K562 (cell line): ENCODE data around the gene TRPM4. TPM values are rescaled to one million over a fixed set of nuclear protein-coding genes. Genes with fewer than 3 reads are reported as not detected.

Experiments used
- CCNT2 ChIP-seq: IDR thresholded peaks from 2 replicates; pipeline ENCODE4 v1.6.1; 2011; ENCODE audit warnings: borderline replicate concordance, low read depth, mild to moderate bottlenecking, moderate library complexity, mixed read lengths, low read length; ENCODE audit not compliant: insufficient read length; ENCODE audit errors: extremely low read depth
- DACH1 ChIP-seq: fragments of 450-650 bp; IDR thresholded peaks from 2 replicates; pipeline ENCODE4 v1.6.1; 2018; ENCODE audit not compliant: partially characterized antibody
- HNRNPUL1 ChIP-seq: fragments of 200-400 bp; formaldehyde crosslinking; IDR thresholded peaks from 2 replicates; pipeline ENCODE4 v1.6.1; 2017; ENCODE audit warnings: low read length
- KDM5B ChIP-seq: fragments of 200-600 bp; sonication (generic); IDR thresholded peaks from 2 replicates; pipeline ENCODE4 v1.6.1; 2012; ENCODE audit warnings: low read depth, mild to moderate bottlenecking, moderate library complexity, low read length, control low read depth, inconsistent platforms; ENCODE audit not compliant: insufficient replicate concordance
- LCOR ChIP-seq: sonication (generic); formaldehyde crosslinking; IDR thresholded peaks from 2 replicates; pipeline ENCODE4 v1.8.0; 2022; ENCODE audit warnings: mild to moderate bottlenecking, missing genetic modification reagents
- LEF1 ChIP-seq: fragments of 450-650 bp; IDR thresholded peaks from 2 replicates; pipeline ENCODE4 v1.6.1; 2016; ENCODE audit warnings: mild to moderate bottlenecking
- MEIS2 ChIP-seq: fragments of 450-650 bp; IDR thresholded peaks from 2 replicates; pipeline ENCODE4 v1.6.1; 2014; ENCODE audit warnings: mild to moderate bottlenecking; ENCODE audit not compliant: partially characterized antibody
- MTA2 ChIP-seq: fragments of 450-650 bp; IDR thresholded peaks from 2 replicates; pipeline ENCODE4 v1.6.1; 2016; ENCODE audit warnings: low read depth
- NCOA1 ChIP-seq: fragments of 450-650 bp; IDR thresholded peaks from 2 replicates; pipeline ENCODE4 v1.6.1; 2016; ENCODE audit warnings: low read depth
- SMARCB1 ChIP-seq: IDR thresholded peaks from 2 replicates; pipeline ENCODE4 v1.6.1; 2011; ENCODE audit warnings: improper control_type of control experiment, low read depth; ENCODE audit not compliant: insufficient read length
- SRSF3 ChIP-seq: fragments of 200-400 bp; formaldehyde crosslinking; IDR thresholded peaks from 2 replicates; pipeline ENCODE4 v1.6.1; 2016; ENCODE audit warnings: mild to moderate bottlenecking, low read length, moderate library complexity; ENCODE audit not compliant: insufficient read depth
- ZEB2 ChIP-seq: fragments of 450-650 bp; IDR thresholded peaks from 2 replicates; pipeline ENCODE4 v1.6.1; 2016
- polyA plus RNA-seq, 8 experiments: library from polyadenylated mRNA; depleted of rRNA in 4 of 8; stranded (reverse) in 5 of 8; unstranded in 3 of 8; fragments of >200 nt; fragmentation: Nextera tagmentation in 2 of 8; fragmentation: Illumina TruSeq in 1 of 8; extraction: Ambion mirVana in 2 of 8; extraction: Trizol in 1 of 8; gene quantifications; 2 replicates each; pipeline versions ENCODE4 v1.2.1 to v1.2.3, GENCODE V29; 2011 to 2014; ENCODE audit warnings: inconsistent platforms in 1 of 8, missing spikeins in 1 of 8
- total RNA-seq, 7 experiments: library from RNA; depleted of rRNA in 6 of 7; stranded (reverse); fragments of >200 nt in 6 of 7; fragmentation: Illumina TruSeq in 2 of 7; extraction: Trizol in 2 of 7; gene quantifications; 2 replicates each; pipeline versions ENCODE4 v1.2.1 to v1.2.3, GENCODE V29; 2011 to 2021; ENCODE audit warnings: low replicate concordance in 1 of 7
- TF ChIP-seq, protein P1 (sequence below), 3 experiments: fragments of 200-800 bp in 1 of 3; fragments of 250-450 bp in 1 of 3; fragments of 450-650 bp in 1 of 3; sonication (Bioruptor Pico) in 1 of 3; sonication (Bioruptor generic) in 1 of 3; formaldehyde crosslinking in 1 of 3; IDR thresholded peaks; 2 replicates each; pipeline versions ENCODE4 v1.6.1 to v1.8.0; 2016 to 2022; ENCODE audit warnings: mild to moderate bottlenecking in 2 of 3, missing genetic modification characterization in 2 of 3, missing compliant biosample characterization in 1 of 3, moderate library complexity in 1 of 3
- TF ChIP-seq, protein P2 (sequence below): sonication (generic); formaldehyde crosslinking; IDR thresholded peaks from 2 replicates; pipeline ENCODE4 v1.8.0; 2023; ENCODE audit warnings: missing genetic modification reagents, mild to moderate bottlenecking, borderline replicate concordance

Gene TRPM4
- total and polyA plus RNA-seq, 9 of the 15 experiments (the other 6 are each of a cell fraction or from before 2014, with no cell fraction given): 6.5 to 45.4 (median 15.2) TPM

DNA sequence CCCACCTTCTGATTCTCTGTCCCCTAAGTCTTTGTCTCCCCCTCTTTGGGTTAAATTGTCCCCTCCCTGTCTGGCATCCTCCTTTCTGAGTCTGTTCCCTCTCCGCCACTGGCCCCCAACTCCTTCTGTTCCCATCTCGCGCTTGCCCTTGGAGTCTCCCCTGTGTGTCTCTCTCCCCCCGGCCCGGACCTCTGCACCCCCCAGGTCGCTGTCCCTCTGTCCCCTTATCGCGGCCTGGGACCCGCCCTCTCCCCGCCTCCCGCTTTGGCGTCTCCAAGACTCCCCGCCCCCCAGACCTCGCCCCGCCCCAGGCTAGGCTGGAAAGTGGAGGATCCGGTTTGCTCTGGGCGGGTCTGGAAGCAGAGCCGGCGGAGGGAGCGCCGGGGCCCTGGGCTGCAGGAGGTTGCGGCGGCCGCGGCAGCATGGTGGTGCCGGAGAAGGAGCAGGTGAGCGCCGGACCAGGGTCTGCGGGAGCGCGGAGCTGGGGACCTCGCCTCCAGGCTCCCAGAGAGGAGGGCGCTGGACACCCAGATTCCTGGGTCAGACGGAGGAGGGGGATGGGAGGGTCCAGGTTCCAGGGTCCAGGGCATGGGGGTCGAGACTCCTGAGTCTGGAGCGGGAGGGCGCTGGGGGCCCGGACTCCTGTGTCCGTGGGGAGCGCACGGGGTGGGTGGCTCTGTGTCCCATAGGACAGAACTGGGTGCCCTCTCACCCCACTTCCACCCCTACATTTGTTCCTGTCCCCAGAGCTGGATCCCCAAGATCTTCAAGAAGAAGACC is at the start of gene TRPM4 (continued):
- TF ChIP-seq, protein P1, sequence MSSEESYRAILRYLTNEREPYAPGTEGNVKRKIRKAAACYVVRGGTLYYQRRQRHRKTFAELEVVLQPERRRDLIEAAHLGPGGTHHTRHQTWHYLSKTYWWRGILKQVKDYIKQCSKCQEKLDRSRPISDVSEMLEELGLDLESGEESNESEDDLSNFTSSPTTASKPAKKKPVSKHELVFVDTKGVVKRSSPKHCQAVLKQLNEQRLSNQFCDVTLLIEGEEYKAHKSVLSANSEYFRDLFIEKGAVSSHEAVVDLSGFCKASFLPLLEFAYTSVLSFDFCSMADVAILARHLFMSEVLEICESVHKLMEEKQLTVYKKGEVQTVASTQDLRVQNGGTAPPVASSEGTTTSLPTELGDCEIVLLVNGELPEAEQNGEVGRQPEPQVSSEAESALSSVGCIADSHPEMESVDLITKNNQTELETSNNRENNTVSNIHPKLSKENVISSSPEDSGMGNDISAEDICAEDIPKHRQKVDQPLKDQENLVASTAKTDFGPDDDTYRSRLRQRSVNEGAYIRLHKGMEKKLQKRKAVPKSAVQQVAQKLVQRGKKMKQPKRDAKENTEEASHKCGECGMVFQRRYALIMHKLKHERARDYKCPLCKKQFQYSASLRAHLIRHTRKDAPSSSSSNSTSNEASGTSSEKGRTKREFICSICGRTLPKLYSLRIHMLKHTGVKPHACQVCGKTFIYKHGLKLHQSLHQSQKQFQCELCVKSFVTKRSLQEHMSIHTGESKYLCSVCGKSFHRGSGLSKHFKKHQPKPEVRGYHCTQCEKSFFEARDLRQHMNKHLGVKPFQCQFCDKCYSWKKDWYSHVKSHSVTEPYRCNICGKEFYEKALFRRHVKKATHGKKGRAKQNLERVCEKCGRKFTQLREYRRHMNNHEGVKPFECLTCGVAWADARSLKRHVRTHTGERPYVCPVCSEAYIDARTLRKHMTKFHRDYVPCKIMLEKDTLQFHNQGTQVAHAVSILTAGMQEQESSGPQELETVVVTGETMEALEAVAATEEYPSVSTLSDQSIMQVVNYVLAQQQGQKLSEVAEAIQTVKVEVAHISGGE (CRISPR knock-in tag; IDR thresholded peaks at IDR 0.05): 0 out of 6 replicates have a peak, but pooled peaks of 1 of the 3 experiments have one; percentile 31
- TF ChIP-seq KDM5B (peak; percentile 94), LEF1 (peak; percentile 76), MTA2 (peak; percentile 28; the same call in 1 of the 2 replicates), CCNT2 (peak; percentile 24), LCOR (CRISPR knock-in tag) (no peak), SRSF3 (no peak), SMARCB1 (no peak), MEIS2 (no peak), HNRNPUL1 (no peak), DACH1 (no peak), NCOA1 (no peak), ZEB2 (no peak)
- TF ChIP-seq, protein P2, sequence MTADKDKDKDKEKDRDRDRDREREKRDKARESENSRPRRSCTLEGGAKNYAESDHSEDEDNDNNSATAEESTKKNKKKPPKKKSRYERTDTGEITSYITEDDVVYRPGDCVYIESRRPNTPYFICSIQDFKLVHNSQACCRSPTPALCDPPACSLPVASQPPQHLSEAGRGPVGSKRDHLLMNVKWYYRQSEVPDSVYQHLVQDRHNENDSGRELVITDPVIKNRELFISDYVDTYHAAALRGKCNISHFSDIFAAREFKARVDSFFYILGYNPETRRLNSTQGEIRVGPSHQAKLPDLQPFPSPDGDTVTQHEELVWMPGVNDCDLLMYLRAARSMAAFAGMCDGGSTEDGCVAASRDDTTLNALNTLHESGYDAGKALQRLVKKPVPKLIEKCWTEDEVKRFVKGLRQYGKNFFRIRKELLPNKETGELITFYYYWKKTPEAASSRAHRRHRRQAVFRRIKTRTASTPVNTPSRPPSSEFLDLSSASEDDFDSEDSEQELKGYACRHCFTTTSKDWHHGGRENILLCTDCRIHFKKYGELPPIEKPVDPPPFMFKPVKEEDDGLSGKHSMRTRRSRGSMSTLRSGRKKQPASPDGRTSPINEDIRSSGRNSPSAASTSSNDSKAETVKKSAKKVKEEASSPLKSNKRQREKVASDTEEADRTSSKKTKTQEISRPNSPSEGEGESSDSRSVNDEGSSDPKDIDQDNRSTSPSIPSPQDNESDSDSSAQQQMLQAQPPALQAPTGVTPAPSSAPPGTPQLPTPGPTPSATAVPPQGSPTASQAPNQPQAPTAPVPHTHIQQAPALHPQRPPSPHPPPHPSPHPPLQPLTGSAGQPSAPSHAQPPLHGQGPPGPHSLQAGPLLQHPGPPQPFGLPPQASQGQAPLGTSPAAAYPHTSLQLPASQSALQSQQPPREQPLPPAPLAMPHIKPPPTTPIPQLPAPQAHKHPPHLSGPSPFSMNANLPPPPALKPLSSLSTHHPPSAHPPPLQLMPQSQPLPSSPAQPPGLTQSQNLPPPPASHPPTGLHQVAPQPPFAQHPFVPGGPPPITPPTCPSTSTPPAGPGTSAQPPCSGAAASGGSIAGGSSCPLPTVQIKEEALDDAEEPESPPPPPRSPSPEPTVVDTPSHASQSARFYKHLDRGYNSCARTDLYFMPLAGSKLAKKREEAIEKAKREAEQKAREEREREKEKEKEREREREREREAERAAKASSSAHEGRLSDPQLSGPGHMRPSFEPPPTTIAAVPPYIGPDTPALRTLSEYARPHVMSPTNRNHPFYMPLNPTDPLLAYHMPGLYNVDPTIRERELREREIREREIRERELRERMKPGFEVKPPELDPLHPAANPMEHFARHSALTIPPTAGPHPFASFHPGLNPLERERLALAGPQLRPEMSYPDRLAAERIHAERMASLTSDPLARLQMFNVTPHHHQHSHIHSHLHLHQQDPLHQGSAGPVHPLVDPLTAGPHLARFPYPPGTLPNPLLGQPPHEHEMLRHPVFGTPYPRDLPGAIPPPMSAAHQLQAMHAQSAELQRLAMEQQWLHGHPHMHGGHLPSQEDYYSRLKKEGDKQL (CRISPR knock-in tag): no peak
